NCI-H1092 (cell line): ENCODE results near the gene SIGLEC5.
"Not testable (repeated sequence)": the region's sequence is repeated elsewhere in the genome, so short reads cannot be mapped to it uniquely, and the experiment has no call there.

Experiments
- DNase-seq: peaks from one replicate; lab custom pipeline; 2025; lab: John Stamatoyannopoulos, UW

Gene SIGLEC5

DNA sequence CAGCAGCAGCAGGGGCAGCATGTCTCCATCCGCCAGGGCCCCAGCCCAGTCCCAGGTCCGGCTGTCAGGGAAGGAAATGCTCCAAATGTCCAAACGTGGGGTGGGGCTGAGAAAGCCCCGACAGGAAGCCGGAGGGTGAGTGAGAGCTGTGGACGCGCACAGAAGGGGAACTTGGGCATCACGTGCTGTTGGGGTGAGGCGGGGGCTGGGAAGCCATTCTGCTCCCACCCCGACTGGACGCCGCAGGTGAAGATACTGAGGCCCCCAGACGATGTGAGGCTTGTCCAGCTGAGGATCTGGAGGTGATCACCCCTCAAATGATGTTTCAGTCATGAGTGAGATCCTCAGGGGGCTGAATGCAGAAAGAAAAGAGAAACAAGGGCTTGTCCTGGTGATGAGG is at the start of gene SIGLEC5:
Gene SIGLEC5, minus strand, starts transcription at position 87 of the 400 bp plus-strand sequence. Its CDS starts 66 bp downstream, at position 21.
- DNase-seq, result not testable (repeated sequence)

GRCh38 chr19:51676566-51677083 is 46.4 kb upstream of the SIGLEC5 start:
- DNase-seq, result no peak

DNA sequence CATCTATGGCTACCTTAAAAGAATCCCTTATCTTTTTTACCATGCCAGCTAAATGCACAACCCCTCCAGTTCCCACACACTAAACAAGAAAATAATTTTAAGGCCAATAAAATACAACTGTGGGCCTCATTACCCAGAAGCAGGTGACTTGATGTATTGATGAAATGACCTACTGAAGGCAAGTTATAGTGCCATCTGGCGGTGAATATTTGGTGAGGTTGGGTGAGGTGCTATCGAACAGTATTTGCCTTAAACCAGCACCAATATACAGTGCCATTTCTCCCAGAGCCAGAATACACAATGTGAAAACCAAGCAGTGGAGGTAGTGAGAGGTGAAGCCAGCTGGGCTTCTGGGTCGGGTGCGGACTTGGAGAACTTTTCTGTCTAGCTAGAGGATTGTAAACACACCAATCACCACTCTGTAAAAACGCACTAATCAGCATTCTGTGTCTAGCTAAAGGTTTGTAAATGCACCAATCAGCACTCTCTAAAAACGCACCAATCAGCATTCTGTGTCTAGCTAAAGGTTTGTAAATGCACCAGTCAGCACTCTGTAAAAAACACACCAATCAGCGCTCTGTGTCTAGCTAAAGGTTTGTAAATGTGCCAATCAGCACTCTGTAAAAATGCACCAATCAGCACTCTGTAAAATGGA is 45.8 kb upstream of the SIGLEC5 start:
- DNase-seq, result not testable (repeated sequence)

GRCh38 chr19:51668216-51668615 is 38.0 kb upstream of the SIGLEC5 start:
- no peak for DNase-seq

- DNase-seq, result no peak
Observed at GRCh38 chr19:51664997-51665396, 34.8 kb upstream of the SIGLEC5 start.

- DNase-seq, result no peak
Observed at GRCh38 chr19:51664131-51664530, 33.9 kb upstream of the SIGLEC5 start.

- no peak for DNase-seq
Observed at GRCh38 chr19:51663650-51664049, 33.4 kb upstream of the SIGLEC5 start.

DNA sequence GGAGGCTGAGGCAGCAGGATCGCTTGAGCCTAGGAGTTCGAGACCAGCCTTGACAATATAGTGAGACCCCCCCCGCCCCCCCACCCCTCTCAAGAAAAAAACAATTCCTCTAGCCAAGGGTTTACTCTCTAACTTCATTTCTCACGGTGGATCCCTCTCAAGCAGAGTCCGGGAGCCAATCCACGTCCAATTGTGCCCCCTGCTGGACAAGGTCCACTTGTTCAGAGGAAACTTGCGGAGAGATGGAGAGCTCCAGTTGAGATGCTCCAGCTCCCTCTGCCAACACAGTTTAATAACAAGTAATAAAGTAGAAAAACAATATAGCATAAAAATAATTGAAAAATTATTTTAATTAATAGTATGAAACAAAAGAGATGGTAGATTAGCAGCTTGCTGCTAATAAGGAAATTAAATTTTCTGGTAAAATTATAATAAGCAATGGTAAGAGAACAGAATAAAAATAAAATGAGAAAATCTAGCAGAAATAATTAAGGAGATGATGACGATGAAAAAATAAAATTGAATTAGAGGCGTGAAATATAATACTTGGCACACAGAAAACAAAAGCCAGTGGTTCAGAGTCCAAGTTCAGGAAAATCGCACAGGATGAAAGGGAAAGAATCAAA is 30.9 kb upstream of the SIGLEC5 start:
- peak; percentile 52 for DNase-seq

- DNase-seq, result no peak
Observed at GRCh38 chr19:51654783-51655182, 24.6 kb upstream of the SIGLEC5 start.

DNA sequence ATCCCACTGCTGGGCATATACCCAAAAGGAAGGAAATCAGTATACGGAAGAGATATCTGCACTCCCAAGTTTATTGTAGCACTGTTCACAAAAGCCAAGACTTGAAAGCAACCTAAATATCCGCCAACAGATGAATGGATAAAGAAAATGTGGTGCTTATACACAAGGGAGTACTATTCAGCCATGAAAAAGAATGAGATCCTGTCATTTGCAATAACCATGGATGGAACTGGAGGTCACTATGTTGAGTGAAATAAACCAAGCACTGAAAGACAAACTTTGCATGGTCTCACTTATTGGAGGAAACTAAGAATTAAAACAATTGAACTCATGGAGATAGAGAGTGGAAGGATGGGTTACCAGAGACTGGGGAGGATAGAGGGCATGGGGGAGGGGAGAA is 23.0 kb upstream of the SIGLEC5 start:
- DNase-seq, result no peak

- DNase-seq, result no peak
Observed at GRCh38 chr19:51652266-51652665, 22.1 kb upstream of the SIGLEC5 start.

DNA sequence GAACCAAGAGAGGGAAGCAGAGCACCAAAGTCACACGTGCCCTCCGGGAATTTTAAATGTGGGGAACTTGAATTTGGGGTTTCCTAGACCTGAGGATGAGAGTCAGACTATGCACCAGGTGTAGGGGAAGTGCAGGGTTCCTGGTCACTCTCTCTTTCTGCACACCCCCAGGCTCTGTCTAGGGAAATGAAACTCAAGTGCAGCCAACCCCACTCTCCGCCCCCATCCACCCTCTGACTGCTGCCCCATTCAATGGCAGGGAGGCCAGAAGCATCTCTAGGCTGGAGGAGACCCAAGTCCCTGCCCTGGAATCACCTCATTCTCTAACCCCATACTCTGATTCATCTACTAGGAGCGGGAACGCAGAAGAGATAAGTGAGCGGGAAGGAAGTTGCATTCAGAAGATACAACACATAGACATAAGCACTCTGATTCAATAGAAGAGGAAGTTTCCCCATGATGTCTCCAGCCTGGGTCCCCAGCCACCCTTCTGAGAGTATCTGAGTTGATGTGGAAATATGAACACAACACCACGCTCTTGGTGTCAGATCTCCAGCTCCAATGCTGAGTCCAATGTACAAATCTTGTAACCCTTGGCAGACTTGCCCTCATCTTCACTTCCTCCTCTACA is 21.1 kb upstream of the SIGLEC5 start:
- no peak for DNase-seq

- no peak for DNase-seq
Observed at GRCh38 chr19:51647318-51647717, 17.1 kb upstream of the SIGLEC5 start.

GRCh38 chr19:51646730-51647129 is 16.5 kb upstream of the SIGLEC5 start, which contains the start of gene SIGLEC14:
Gene SIGLEC14, minus strand, starts transcription at chr19:51646825. Its CDS starts 66 bp downstream, at chr19:51646759.
- not testable (repeated sequence) for DNase-seq

DNA sequence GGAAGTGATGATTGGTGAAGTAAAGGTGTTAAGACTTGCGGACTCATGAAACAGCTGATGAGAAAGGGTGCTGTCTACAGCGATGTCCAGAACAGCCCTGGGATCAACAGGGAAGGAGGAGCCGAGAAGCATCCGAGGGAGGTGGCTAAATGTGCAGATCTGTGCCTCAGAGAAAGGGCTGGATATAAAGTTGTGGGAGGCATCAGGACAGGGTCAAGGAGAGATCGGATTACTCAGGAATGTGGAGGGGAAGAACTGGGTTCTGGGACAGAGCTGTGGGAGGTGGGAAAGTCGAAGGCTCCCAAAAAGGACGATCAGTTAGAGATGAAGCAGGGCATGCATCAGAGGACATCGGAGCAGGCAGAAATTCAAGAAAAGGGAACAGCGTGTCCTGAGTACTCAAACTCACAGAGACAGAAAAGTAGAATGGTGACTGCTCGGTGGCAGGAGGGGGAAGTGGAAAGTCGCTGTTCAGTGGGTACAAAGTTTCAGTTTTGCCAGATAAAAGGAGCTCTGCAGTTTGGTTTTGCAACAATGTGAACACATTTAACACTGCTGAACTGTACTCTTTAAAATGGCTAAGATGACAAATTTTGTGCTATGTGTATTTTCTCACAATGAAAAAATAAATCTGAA is 14.6 kb upstream of the SIGLEC5 start:
- DNase-seq, result no peak

GRCh38 chr19:51641648-51642047 is 11.4 kb upstream of the SIGLEC5 start:
- DNase-seq, result no peak

DNA sequence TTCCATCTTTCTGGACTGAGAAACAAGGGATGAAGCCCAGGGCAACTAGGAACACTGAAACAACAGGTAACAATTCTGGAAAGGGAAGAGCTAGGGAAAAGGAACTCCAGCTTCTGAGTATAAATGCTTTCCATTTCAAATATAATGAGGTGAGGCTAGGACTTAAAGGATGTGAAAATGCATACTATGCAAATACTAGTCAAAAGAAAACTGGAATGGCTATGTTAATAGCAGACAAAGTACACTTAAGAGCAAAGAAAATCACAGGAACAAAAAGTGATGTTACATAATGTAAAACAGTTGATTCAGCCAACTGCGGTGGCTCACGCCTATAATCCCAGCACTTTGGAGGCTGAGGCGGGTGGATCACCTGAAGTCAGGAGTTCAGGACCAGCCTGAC is 10.2 kb upstream of the SIGLEC5 start:
- no peak for DNase-seq

- DNase-seq, result no peak
Observed at GRCh38 chr19:51639916-51640315, 9.7 kb upstream of the SIGLEC5 start.

- DNase-seq, result no peak
Observed at GRCh38 chr19:51637362-51637978, 7.3 kb upstream of the SIGLEC5 start.

DNA sequence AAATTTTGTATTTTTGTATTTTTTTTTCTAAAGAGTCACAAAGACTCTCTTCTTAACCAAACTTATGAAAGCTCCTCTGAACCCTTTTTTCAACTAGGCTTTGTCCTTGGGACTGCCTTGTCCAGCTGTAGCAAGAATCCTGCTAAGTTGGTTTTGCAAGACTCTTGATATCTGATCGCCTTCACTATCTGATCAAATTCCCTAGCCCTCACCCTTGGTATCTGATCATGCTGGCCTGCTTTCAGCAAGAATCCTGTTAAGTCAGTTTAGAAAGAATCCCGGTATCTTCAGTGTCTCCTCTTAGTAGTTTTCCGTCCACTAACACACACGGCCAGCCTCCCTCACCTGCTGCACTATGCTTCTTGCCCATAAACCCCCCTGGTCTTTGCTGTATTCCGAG is 1.9 kb upstream of the SIGLEC5 start:
- DNase-seq, result no peak

- DNase-seq, result no peak
Observed at GRCh38 chr19:51628153-51628939, 1.9 kb downstream of the SIGLEC5 start.
